ENCODE results near the gene HERC5. TPM values are rescaled to one million over a fixed set of nuclear protein-coding genes. Genes with fewer than 3 reads are reported as not detected.

The HERC5 gene
- total and polyA plus RNA-seq, 2 donors (not counting 1 experiment from before 2014, with no cell fraction given), result 0.23 to 3.3 TPM

- Histone ChIP-seq H3K9ac (ENCODE audit: insufficient read depth, low read length) (no peak overlapping the region), H3K36me3 (ENCODE audit: control insufficient read depth, insufficient read depth, low read length) (no peaks in the 10 kb centered on the region), H3K9me3 (ENCODE audit: control insufficient read depth, insufficient read depth, low read depth, low read length) (no peaks in the 10 kb centered on the region), H3K27me3 (ENCODE audit: control insufficient read depth, insufficient read depth, low read length) (no peaks in the 10 kb centered on the region), H4K20me1 (ENCODE audit: control insufficient read depth, extremely low read depth, insufficient read depth, low read length) (no peaks in the 10 kb centered on the region), H2AFZ (ENCODE audit: low read length) (no peak overlapping the region), H3K4me3 (replicated peaks in 1 of 4; ENCODE audit: control extremely low read depth in 1 of 4, insufficient read depth in 1 of 4, low read depth in 3 of 4, low read length in 4 of 4) (no peak overlapping the region), H3K4me1 (ENCODE audit: control insufficient read depth, extremely low read depth, insufficient read depth, low read length) (no peaks in the 10 kb centered on the region), H3K27ac (ENCODE audit: insufficient read depth, low read length) (no peak overlapping the region), H3K4me2 (ENCODE audit: extremely low read depth, insufficient read depth, low read length) (no peak overlapping the region), H3K79me2 (ENCODE audit: control insufficient read depth, insufficient read depth, low read length) (no peaks in the 10 kb centered on the region)
- TF ChIP-seq, protein P1, sequence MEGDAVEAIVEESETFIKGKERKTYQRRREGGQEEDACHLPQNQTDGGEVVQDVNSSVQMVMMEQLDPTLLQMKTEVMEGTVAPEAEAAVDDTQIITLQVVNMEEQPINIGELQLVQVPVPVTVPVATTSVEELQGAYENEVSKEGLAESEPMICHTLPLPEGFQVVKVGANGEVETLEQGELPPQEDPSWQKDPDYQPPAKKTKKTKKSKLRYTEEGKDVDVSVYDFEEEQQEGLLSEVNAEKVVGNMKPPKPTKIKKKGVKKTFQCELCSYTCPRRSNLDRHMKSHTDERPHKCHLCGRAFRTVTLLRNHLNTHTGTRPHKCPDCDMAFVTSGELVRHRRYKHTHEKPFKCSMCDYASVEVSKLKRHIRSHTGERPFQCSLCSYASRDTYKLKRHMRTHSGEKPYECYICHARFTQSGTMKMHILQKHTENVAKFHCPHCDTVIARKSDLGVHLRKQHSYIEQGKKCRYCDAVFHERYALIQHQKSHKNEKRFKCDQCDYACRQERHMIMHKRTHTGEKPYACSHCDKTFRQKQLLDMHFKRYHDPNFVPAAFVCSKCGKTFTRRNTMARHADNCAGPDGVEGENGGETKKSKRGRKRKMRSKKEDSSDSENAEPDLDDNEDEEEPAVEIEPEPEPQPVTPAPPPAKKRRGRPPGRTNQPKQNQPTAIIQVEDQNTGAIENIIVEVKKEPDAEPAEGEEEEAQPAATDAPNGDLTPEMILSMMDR (conservative IDR thresholded peaks at IDR 0.05 in 1 of 2, IDR thresholded peaks at IDR 0.05 in 1 of 2; ENCODE audit: low read depth in 1 of 2, low read length in 2 of 2), result no peak
- TF ChIP-seq EZH2 (IDR thresholded peaks at IDR 0.05; ENCODE audit: low read length, missing control alignments), result no peak
- no peak for DNase-seq (ENCODE audit: low read depth in 2 of 2)
These were observed 57.9 kb downstream of the HERC5 start for GRCh38 chr4:88514557-88515511.

DNA sequence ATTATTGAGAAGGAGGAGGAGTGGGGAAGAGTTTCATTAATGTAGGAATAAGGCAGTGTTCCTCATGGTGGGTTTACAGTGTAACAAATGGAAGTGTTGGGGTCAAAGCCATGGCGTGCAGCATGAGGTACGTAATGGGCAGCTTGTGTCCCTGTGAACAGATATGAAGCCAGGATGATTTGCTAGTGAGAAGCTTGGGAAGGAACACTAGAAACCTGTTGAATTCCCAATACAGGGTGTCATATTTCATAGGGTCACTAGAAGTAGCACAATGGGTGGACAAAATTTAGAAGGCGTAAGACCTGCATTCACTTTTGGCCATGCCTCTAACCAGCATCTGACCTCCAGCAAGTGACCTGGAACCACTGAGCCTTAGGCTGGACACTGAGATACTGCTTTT is 59.8 kb downstream of the HERC5 start:
- Histone ChIP-seq H3K27ac (ENCODE audit: insufficient read depth, low read length) (no peak overlapping the region), H4K20me1 (ENCODE audit: control insufficient read depth, extremely low read depth, insufficient read depth, low read length) (no peaks in the 10 kb centered on the region), H3K36me3 (ENCODE audit: control insufficient read depth, insufficient read depth, low read length) (peaks cover 2% of the 10 kb centered on the region), H3K9me3 (ENCODE audit: control insufficient read depth, insufficient read depth, low read depth, low read length) (no peaks in the 10 kb centered on the region), H3K79me2 (ENCODE audit: control insufficient read depth, insufficient read depth, low read length) (peaks cover 8% of the 10 kb centered on the region), H3K4me2 (ENCODE audit: extremely low read depth, insufficient read depth, low read length) (no peak overlapping the region), H3K9ac (ENCODE audit: insufficient read depth, low read length) (no peak overlapping the region), H3K4me1 (ENCODE audit: control insufficient read depth, extremely low read depth, insufficient read depth, low read length) (no peaks in the 10 kb centered on the region), H2AFZ (ENCODE audit: low read length) (no peak overlapping the region), H3K27me3 (ENCODE audit: control insufficient read depth, insufficient read depth, low read length) (no peaks in the 10 kb centered on the region), H3K4me3 (replicated peaks in 1 of 4; ENCODE audit: control extremely low read depth in 1 of 4, insufficient read depth in 1 of 4, low read depth in 3 of 4, low read length in 4 of 4) (no peak overlapping the region)
- TF ChIP-seq, protein P1 (conservative IDR thresholded peaks at IDR 0.05 in 1 of 2, IDR thresholded peaks at IDR 0.05 in 1 of 2; ENCODE audit: low read depth in 1 of 2, low read length in 2 of 2), result no peak
- no peak for TF ChIP-seq EZH2 (IDR thresholded peaks at IDR 0.05; ENCODE audit: low read length, missing control alignments)
- DNase-seq (ENCODE audit: low read depth in 2 of 2), result no peak

DNA sequence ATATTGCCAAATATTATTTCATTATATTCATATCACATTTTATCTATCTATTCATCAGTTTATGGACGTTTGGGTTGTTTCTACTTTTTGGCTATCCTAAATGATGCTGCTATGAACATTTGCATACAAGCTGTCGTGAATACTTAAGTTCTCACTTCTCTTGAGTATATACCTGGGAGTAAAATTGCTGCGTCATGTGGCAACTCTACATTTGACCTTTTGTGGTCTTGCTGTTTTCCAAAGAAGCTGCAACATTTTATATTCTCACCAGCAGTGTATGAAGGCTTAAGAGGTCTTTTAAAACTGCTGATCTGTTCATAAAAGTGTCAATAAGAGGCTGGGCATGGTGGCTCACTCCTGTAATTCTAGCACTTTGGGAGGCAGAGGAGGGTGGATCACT is 60.9 kb downstream of the HERC5 start:
- no peak for DNase-seq (ENCODE audit: low read depth in 2 of 2)
- H3K4me1 ChIP-seq (ENCODE audit: control insufficient read depth, extremely low read depth, insufficient read depth, low read length), result no peaks in the 10 kb centered on the region
- H3K36me3 ChIP-seq (ENCODE audit: control insufficient read depth, insufficient read depth, low read length), result peaks cover 2% of the 10 kb centered on the region
- no peak overlapping the region for H3K9ac ChIP-seq (ENCODE audit: insufficient read depth, low read length)
- no peaks in the 10 kb centered on the region for H3K9me3 ChIP-seq (ENCODE audit: control insufficient read depth, insufficient read depth, low read depth, low read length)
- H2AFZ ChIP-seq (ENCODE audit: low read length), result no peak overlapping the region
- no peak overlapping the region for H3K27ac ChIP-seq (ENCODE audit: insufficient read depth, low read length)
- no peak for TF ChIP-seq EZH2 (IDR thresholded peaks at IDR 0.05; ENCODE audit: low read length, missing control alignments)
- TF ChIP-seq, protein P1 (conservative IDR thresholded peaks at IDR 0.05 in 1 of 2, IDR thresholded peaks at IDR 0.05 in 1 of 2; ENCODE audit: low read depth in 1 of 2, low read length in 2 of 2), result no peak
- H4K20me1 ChIP-seq (ENCODE audit: control insufficient read depth, extremely low read depth, insufficient read depth, low read length), result no peaks in the 10 kb centered on the region
- H3K79me2 ChIP-seq (ENCODE audit: control insufficient read depth, insufficient read depth, low read length), result peaks cover 19% of the 10 kb centered on the region
- H3K4me3 ChIP-seq (replicated peaks in 1 of 4; ENCODE audit: control extremely low read depth in 1 of 4, insufficient read depth in 1 of 4, low read depth in 3 of 4, low read length in 4 of 4), result no peak overlapping the region
- H3K4me2 ChIP-seq (ENCODE audit: extremely low read depth, insufficient read depth, low read length), result no peak overlapping the region
- no peaks in the 10 kb centered on the region for H3K27me3 ChIP-seq (ENCODE audit: control insufficient read depth, insufficient read depth, low read length)
